PC-3 (cell line): Measurements from ENCODE around the gene CDC42EP3.

Experiments
- EZH2 ChIP-seq: fragments of 300-600 bp; sonication (generic); IDR thresholded peaks from one replicate; pipeline ENCODE4 v1.6.1; 2017; ENCODE audit warnings: antibody characterized with exemption, mild to moderate bottlenecking, low read length; ENCODE audit not compliant: unreplicated experiment
- TF ChIP-seq, protein P1 (sequence below): fragments of 300-600 bp; sonication (generic); conservative IDR thresholded peaks from 2 replicates; pipeline ENCODE4 v1.5.1; 2017; ENCODE audit warnings: antibody characterized with exemption, low read depth, mild to moderate bottlenecking, low read length

DNA sequence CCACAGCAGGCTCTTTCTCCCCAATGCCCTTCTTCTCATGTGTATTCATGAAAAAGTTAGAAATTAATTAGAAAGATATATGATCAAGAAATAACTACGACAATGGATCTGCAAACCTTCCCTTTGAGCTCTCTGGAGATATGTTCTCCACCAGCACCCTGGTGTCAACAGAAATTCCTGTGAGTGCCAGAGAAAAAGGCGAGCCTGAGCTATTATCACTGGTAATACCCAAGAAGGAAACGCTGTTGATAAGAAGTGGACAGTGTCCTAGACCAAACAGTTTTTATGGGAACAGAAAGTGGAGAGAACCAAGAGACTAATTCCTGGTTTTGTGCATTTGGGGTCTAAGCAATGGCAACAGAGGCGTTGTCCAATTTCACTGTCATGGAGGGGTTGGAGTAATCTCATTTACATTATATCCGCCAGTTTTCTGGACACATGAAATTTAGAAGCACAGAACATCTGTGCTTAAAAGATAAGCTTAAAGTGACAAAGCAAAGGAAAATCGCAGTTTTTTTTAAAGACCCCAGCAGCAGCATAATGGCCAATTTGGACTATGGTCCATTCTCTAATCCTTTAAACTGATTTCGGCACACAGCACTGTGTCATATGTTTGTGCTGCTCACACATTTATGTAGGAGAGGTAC lies 47.2 kb upstream of the CDC42EP3 start:
- TF ChIP-seq, protein P1, sequence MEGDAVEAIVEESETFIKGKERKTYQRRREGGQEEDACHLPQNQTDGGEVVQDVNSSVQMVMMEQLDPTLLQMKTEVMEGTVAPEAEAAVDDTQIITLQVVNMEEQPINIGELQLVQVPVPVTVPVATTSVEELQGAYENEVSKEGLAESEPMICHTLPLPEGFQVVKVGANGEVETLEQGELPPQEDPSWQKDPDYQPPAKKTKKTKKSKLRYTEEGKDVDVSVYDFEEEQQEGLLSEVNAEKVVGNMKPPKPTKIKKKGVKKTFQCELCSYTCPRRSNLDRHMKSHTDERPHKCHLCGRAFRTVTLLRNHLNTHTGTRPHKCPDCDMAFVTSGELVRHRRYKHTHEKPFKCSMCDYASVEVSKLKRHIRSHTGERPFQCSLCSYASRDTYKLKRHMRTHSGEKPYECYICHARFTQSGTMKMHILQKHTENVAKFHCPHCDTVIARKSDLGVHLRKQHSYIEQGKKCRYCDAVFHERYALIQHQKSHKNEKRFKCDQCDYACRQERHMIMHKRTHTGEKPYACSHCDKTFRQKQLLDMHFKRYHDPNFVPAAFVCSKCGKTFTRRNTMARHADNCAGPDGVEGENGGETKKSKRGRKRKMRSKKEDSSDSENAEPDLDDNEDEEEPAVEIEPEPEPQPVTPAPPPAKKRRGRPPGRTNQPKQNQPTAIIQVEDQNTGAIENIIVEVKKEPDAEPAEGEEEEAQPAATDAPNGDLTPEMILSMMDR, result no peak
- no peak for TF ChIP-seq EZH2
